RWPE1 (cell line): ENCODE measurements around the gene RNF141.

ENCODE experiments used
- CTCF ChIA-PET: fragments of 350-600 bp; sonication (Branson Sonifier 250); formaldehyde crosslinking; extraction: SDS; loops from one replicate; lab custom pipeline; 2021; lab: Yijun Ruan, JAX
- POLR2A ChIA-PET: fragments of 400-600 bp; formaldehyde crosslinking; extraction: SDS; loops from one replicate; lab custom pipeline; 2020; ENCODE audit warnings: antibody characterized with exemption; ENCODE audit not compliant: low non-redundant PET; lab: Yijun Ruan, JAX
- DNase-seq: peaks from one replicate; pipeline ENCODE4 v3.0.0; 2012; ENCODE audit warnings: low spot score
- H3K27ac ChIP-seq: fragments of 450-650 bp; 2 replicates; pipeline ENCODE4 v1.5.1; 2017
- CTCF ChIP-seq: fragments of 450-650 bp; conservative IDR thresholded peaks from 2 replicates; pipeline ENCODE4 v1.5.1; 2017; ENCODE audit warnings: low read depth, mild to moderate bottlenecking

RNF141 gene

GRCh38 chr11:10499874-10500601 is 40.9 kb downstream of the RNF141 start:
- ChIA-PET POLR2A (no interaction called here), CTCF (no interaction called here)
- TF ChIP-seq CTCF: no peak
- DNase-seq: no peak
- H3K27ac ChIP-seq: peak overlapping the region; percentile 38; the same call in 1 of the 2 replicates

GRCh38 chr11:10499452-10499851 is 41.5 kb downstream of the RNF141 start:
- peak overlapping the region; percentile 38; the same call in 1 of the 2 replicates for H3K27ac ChIP-seq
- ChIA-PET CTCF (no interaction called here), POLR2A (no interaction called here)
- no peak for TF ChIP-seq CTCF
- no peak for DNase-seq

- POLR2A ChIA-PET: no interaction called here
- no peak for TF ChIP-seq CTCF
- CTCF ChIA-PET: interaction anchor here (0.6 kb wide), 1 partner anchor 15 kb away, joined by 4 read pairs; no protein-coding TSS in a partner anchor
- DNase-seq: no peak
- peak overlapping the region; percentile 38; the same call in 1 of the 2 replicates for H3K27ac ChIP-seq
Observed at GRCh38 chr11:10498426-10499250, 42.3 kb downstream of the RNF141 start.

- ChIA-PET POLR2A (no interaction called here), CTCF (interaction anchor here (0.6 kb wide), 1 partner anchor 16 kb away, joined by 4 read pairs; no protein-coding TSS in a partner anchor)
- DNase-seq: no peak
- no peak for TF ChIP-seq CTCF
- H3K27ac ChIP-seq: no peak overlapping the region
Observed at GRCh38 chr11:10498022-10498400, 43.0 kb downstream of the RNF141 start.

GRCh38 chr11:10497371-10498021 is 43.5 kb downstream of the RNF141 start:
- no peak for DNase-seq
- no peak overlapping the region for H3K27ac ChIP-seq
- TF ChIP-seq CTCF: no peak
- ChIA-PET CTCF (interaction anchor here (0.6 kb wide), 1 partner anchor 16 kb away, joined by 4 read pairs; no protein-coding TSS in a partner anchor), POLR2A (interaction anchor here (0.6 kb wide), 1 partner anchor 945 kb away, joined by 4 read pairs; no protein-coding TSS in a partner anchor)
